ENCODE results near the gene ANO6.

ANO6 gene

DNA sequence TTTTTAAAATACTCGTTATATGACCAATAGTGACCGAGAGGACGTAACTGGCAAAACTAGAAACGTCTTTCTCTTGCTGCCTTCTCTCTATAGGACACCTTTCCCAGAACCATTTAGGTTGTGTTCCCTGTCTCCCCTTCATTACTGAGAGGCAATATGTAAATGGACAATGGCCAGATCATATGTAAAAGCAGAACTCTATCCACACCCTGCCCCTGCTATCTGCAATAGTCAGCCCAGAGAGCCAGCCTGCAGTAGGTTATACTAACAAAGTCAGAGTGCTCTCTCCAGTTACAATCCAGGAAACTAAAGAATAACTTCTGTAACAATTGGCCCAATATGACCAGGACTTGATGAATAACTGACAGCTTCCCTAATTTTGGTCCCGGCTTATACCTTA is 216.8 kb downstream of the ANO6 start:
- Histone ChIP-seq H3K27me3 (ENCODE audit: control insufficient read depth, insufficient read depth, low read length) (peaks cover 3% of the 10 kb centered on the region; the same call in 1 of the 2 replicates), H3K9me3 (ENCODE audit: control insufficient read depth, insufficient read depth, low read depth, low read length) (no peaks in the 10 kb centered on the region), H3K9ac (ENCODE audit: low read length) (peak overlapping the region; percentile 18), H3K36me3 (ENCODE audit: control insufficient read depth, insufficient read depth, low read length) (peaks cover 29% of the 10 kb centered on the region), H3K4me3 (ENCODE audit: low read depth, low read length) (no peak overlapping the region), H3K4me1 (ENCODE audit: control insufficient read depth, insufficient read depth, low read length) (peaks cover 36% of the 10 kb centered on the region), H3K27ac (ENCODE audit: low read depth, low read length) (no peak overlapping the region)

DNA sequence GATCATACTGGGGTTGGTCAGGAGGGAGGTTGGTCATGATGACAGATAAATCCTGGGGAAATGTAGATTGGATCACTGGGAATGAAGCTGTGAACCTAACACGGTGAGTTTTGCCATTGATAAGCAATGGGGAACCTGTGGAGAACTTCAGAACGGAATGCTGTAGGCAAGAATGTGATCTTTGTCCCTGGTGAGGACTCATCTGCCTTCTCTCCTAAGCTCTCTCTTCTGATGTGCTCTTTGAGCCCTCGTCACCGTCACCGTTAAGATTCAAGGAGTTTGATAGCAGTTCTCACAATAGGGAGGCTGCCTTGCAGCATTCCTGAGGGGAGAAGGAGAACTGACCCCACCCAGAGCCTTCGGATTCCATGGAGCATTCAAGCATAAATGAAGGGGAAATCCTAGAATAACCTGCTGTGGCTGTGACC is 217.6 kb downstream of the ANO6 start:
- Histone ChIP-seq H3K4me1 (ENCODE audit: control insufficient read depth, insufficient read depth, low read length) (peaks cover 36% of the 10 kb centered on the region), H3K27ac (ENCODE audit: low read depth, low read length) (peak overlapping the region; percentile 32; the same call in 1 of the 2 replicates), H3K27me3 (ENCODE audit: control insufficient read depth, insufficient read depth, low read length) (peaks cover 3% of the 10 kb centered on the region; the same call in 1 of the 2 replicates), H3K4me3 (ENCODE audit: low read depth, low read length) (no peak overlapping the region; the same call in 1 of the 2 replicates), H3K9me3 (ENCODE audit: control insufficient read depth, insufficient read depth, low read depth, low read length) (no peaks in the 10 kb centered on the region), H3K9ac (ENCODE audit: low read length) (peak overlapping the region; percentile 18), H3K36me3 (ENCODE audit: control insufficient read depth, insufficient read depth, low read length) (peaks cover 22% of the 10 kb centered on the region)

GRCh38 chr12:45434094-45434493 is 218.2 kb downstream of the ANO6 start:
- Histone ChIP-seq H3K4me1 (ENCODE audit: control insufficient read depth, insufficient read depth, low read length) (peaks cover 36% of the 10 kb centered on the region), H3K36me3 (ENCODE audit: control insufficient read depth, insufficient read depth, low read length) (peaks cover 16% of the 10 kb centered on the region), H3K27ac (ENCODE audit: low read depth, low read length) (peak overlapping the region; percentile 32; the same call in 1 of the 2 replicates), H3K9ac (ENCODE audit: low read length) (peak overlapping the region; percentile 18), H3K9me3 (ENCODE audit: control insufficient read depth, insufficient read depth, low read depth, low read length) (no peaks in the 10 kb centered on the region), H3K4me3 (ENCODE audit: low read depth, low read length) (peak overlapping the region; percentile 12; the same call in 1 of the 2 replicates), H3K27me3 (ENCODE audit: control insufficient read depth, insufficient read depth, low read length) (peaks cover 3% of the 10 kb centered on the region; the same call in 1 of the 2 replicates)

- peaks cover 3% of the 10 kb centered on the region; the same call in 1 of the 2 replicates for H3K27me3 ChIP-seq (ENCODE audit: control insufficient read depth, insufficient read depth, low read length)
- peaks cover 36% of the 10 kb centered on the region for H3K4me1 ChIP-seq (ENCODE audit: control insufficient read depth, insufficient read depth, low read length)
- H3K36me3 ChIP-seq (ENCODE audit: control insufficient read depth, insufficient read depth, low read length): peaks cover 3% of the 10 kb centered on the region; the same call in 1 of the 2 replicates
- no peak overlapping the region for H3K9ac ChIP-seq (ENCODE audit: low read length)
- H3K27ac ChIP-seq (ENCODE audit: low read depth, low read length): no peak overlapping the region
- H3K4me3 ChIP-seq (ENCODE audit: low read depth, low read length): no peak overlapping the region
- H3K9me3 ChIP-seq (ENCODE audit: control insufficient read depth, insufficient read depth, low read depth, low read length): peaks cover 2% of the 10 kb centered on the region; the same call in 1 of the 2 replicates
Measured at GRCh38 chr12:45435945-45436710, 220.2 kb downstream of the ANO6 start.

DNA sequence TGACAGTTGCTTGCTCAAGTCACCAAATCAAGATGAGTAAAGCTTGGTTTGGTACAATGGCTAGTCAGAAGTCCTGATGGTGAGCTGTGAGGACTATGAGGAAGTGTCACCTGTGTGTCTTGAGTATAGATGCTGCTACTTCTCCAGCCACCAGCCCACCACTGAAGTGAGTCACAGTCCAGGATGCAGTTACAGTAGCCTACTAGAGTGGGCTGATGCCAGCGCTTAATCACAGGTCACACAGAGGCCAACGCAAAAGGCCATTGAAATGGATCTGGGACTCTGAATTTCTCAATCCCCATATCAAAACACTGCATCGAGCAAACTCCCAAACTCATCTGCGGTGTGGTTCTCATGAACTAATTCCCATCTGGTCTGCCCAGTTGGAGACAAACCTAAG is 223.1 kb downstream of the ANO6 start:
- Histone ChIP-seq H3K4me3 (ENCODE audit: low read depth, low read length) (no peak overlapping the region), H3K27ac (ENCODE audit: low read depth, low read length) (no peak overlapping the region), H3K4me1 (ENCODE audit: control insufficient read depth, insufficient read depth, low read length) (peaks cover 20% of the 10 kb centered on the region), H3K9ac (ENCODE audit: low read length) (no peak overlapping the region), H3K9me3 (ENCODE audit: control insufficient read depth, insufficient read depth, low read depth, low read length) (peaks cover 12% of the 10 kb centered on the region), H3K36me3 (ENCODE audit: control insufficient read depth, insufficient read depth, low read length) (no peaks in the 10 kb centered on the region), H3K27me3 (ENCODE audit: control insufficient read depth, insufficient read depth, low read length) (peaks cover 3% of the 10 kb centered on the region; the same call in 1 of the 2 replicates)

- Histone ChIP-seq H3K9ac (ENCODE audit: low read length) (no peak overlapping the region), H3K27me3 (ENCODE audit: control insufficient read depth, insufficient read depth, low read length) (no peaks in the 10 kb centered on the region), H3K9me3 (ENCODE audit: control insufficient read depth, insufficient read depth, low read depth, low read length) (peaks cover 15% of the 10 kb centered on the region), H3K36me3 (ENCODE audit: control insufficient read depth, insufficient read depth, low read length) (no peaks in the 10 kb centered on the region), H3K27ac (ENCODE audit: low read depth, low read length) (no peak overlapping the region), H3K4me1 (ENCODE audit: control insufficient read depth, insufficient read depth, low read length) (no peaks in the 10 kb centered on the region), H3K4me3 (ENCODE audit: low read depth, low read length) (no peak overlapping the region)
Measured at GRCh38 chr12:45446013-45446412, 230.1 kb downstream of the ANO6 start.

DNA sequence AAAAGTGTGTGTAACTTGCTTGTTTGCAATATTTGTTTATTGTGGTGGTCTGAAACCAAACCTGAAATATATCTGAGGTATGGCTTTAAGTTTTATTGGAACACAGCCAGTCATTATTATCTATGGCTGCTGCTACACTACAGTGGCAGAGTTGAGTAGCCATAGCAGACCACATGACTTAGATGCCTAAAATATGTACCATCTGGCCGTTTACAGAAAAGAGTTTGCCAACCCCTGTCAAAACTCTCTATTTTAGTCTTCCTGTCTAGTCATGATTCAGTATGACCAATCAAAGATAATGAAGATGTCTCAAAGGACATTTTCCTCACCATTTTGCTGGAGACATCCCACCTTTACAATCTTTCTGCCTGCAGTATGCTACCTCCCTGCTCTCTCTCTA is 242.3 kb downstream of the ANO6 start:
- no peaks in the 10 kb centered on the region for H3K36me3 ChIP-seq (ENCODE audit: control insufficient read depth, insufficient read depth, low read length)

GRCh38 chr12:45458854-45459807 is 243.2 kb downstream of the ANO6 start:
- H3K9ac ChIP-seq (ENCODE audit: low read length): no peak overlapping the region
- H3K9me3 ChIP-seq (ENCODE audit: control insufficient read depth, insufficient read depth, low read depth, low read length): no peaks in the 10 kb centered on the region
- no peak overlapping the region for H3K4me3 ChIP-seq (ENCODE audit: low read depth, low read length)
- H3K36me3 ChIP-seq (ENCODE audit: control insufficient read depth, insufficient read depth, low read length): no peaks in the 10 kb centered on the region
- H3K27ac ChIP-seq (ENCODE audit: low read depth, low read length): no peak overlapping the region
- no peaks in the 10 kb centered on the region for H3K27me3 ChIP-seq (ENCODE audit: control insufficient read depth, insufficient read depth, low read length)
- no peaks in the 10 kb centered on the region for H3K4me1 ChIP-seq (ENCODE audit: control insufficient read depth, insufficient read depth, low read length)

More for the DNA sequence above, 242.3 kb downstream of the ANO6 start:
- Histone ChIP-seq H3K4me3 (ENCODE audit: low read depth, low read length) (no peak overlapping the region), H3K4me1 (ENCODE audit: control insufficient read depth, insufficient read depth, low read length) (no peaks in the 10 kb centered on the region), H3K27ac (ENCODE audit: low read depth, low read length) (no peak overlapping the region), H3K9me3 (ENCODE audit: control insufficient read depth, insufficient read depth, low read depth, low read length) (no peaks in the 10 kb centered on the region), H3K9ac (ENCODE audit: low read length) (no peak overlapping the region), H3K27me3 (ENCODE audit: control insufficient read depth, insufficient read depth, low read length) (no peaks in the 10 kb centered on the region)

- Histone ChIP-seq H3K9ac (ENCODE audit: low read length) (no peak overlapping the region), H3K27me3 (ENCODE audit: control insufficient read depth, insufficient read depth, low read length) (no peaks in the 10 kb centered on the region), H3K9me3 (ENCODE audit: control insufficient read depth, insufficient read depth, low read depth, low read length) (no peaks in the 10 kb centered on the region), H3K27ac (ENCODE audit: low read depth, low read length) (no peak overlapping the region), H3K4me3 (ENCODE audit: low read depth, low read length) (no peak overlapping the region), H3K4me1 (ENCODE audit: control insufficient read depth, insufficient read depth, low read length) (no peaks in the 10 kb centered on the region), H3K36me3 (ENCODE audit: control insufficient read depth, insufficient read depth, low read length) (no peaks in the 10 kb centered on the region)
Measured at GRCh38 chr12:45462506-45462905, 246.6 kb downstream of the ANO6 start.

- no peak overlapping the region for H3K27ac ChIP-seq (ENCODE audit: low read depth, low read length)
- H3K9ac ChIP-seq (ENCODE audit: low read length): no peak overlapping the region
- 0 out of 2 replicates have a peak, but pooled peaks cover 3% of the 10 kb centered on the region for H3K9me3 ChIP-seq (ENCODE audit: control insufficient read depth, insufficient read depth, low read depth, low read length)
- no peak overlapping the region for H3K4me3 ChIP-seq (ENCODE audit: low read depth, low read length)
- no peaks in the 10 kb centered on the region for H3K4me1 ChIP-seq (ENCODE audit: control insufficient read depth, insufficient read depth, low read length)
- no peaks in the 10 kb centered on the region for H3K27me3 ChIP-seq (ENCODE audit: control insufficient read depth, insufficient read depth, low read length)
- no peaks in the 10 kb centered on the region for H3K36me3 ChIP-seq (ENCODE audit: control insufficient read depth, insufficient read depth, low read length)
Measured at GRCh38 chr12:45464699-45465098, 248.8 kb downstream of the ANO6 start.
